Ishikawa (cell line): ENCODE measurements around the gene ARG1.

ENCODE experiments used
- CEBPB ChIP-seq: IDR thresholded peaks from 2 replicates; pipeline ENCODE4 v1.6.1; 2012
- CREB1 ChIP-seq: IDR thresholded peaks from 2 replicates; pipeline ENCODE4 v1.6.1; 2012; ENCODE audit warnings: low read depth
- EGR1 ChIP-seq: IDR thresholded peaks from 2 replicates; pipeline ENCODE4 v1.6.1; 2012
- EP300 ChIP-seq: IDR thresholded peaks from 2 replicates; pipeline ENCODE4 v1.6.1; 2012; ENCODE audit warnings: borderline replicate concordance
- RAD21 ChIP-seq: IDR thresholded peaks from 2 replicates; pipeline ENCODE4 v1.6.1; 2012; ENCODE audit warnings: low read depth
- TAF1 ChIP-seq: IDR thresholded peaks from 2 replicates; pipeline ENCODE4 v1.6.1; 2012; ENCODE audit warnings: low read depth, mild to moderate bottlenecking
- TCF12 ChIP-seq: IDR thresholded peaks from 2 replicates; pipeline ENCODE4 v1.6.1; 2012; ENCODE audit warnings: low read depth
- TEAD4 ChIP-seq: IDR thresholded peaks from 2 replicates; pipeline ENCODE4 v1.6.1; 2012
- YY1 ChIP-seq: IDR thresholded peaks from 2 replicates; pipeline ENCODE4 v1.6.1; 2012; ENCODE audit warnings: low read depth
- TF ChIP-seq, protein P1 (sequence below): IDR thresholded peaks from 2 replicates; pipeline ENCODE4 v1.6.1; 2012
- TF ChIP-seq, protein P2 (sequence below): IDR thresholded peaks from 2 replicates; pipeline ENCODE4 v1.6.1; 2012; ENCODE audit warnings: low read depth, mild to moderate bottlenecking

DNA sequence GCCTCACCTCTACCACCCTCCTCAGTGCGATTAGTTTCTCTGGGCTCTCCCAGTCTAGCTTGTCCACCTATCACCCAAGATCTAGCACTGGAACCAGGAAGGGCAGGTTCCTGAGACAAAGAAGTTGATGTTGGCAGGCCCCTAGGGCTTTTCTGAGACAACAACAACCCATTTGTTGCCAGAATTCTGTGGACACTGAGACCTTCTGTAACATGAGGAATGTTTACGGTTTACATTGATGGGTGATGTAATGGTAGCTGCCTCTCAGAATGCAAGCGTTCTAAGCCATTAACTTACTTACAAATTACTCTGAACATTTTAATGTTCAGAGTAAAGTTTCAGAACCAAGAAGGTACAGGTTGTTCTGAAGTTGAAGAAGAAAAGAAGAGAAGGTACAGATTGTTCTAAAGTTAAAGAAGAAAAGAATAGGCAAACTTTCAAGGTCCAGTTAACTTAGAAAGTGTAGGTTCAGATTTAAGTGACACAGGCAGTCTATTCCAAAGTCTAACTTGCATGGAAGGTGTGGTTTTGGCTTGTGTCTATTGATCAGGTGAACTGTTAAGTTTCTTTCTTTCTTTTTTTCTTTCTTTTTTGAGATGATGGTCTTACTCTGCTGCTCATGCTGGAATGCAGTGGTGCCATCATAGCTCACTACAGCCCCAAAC is 58.7 kb downstream of the ARG1 start:
- TF ChIP-seq TCF12 (no peak), RAD21 (no peak), CREB1 (no peak), TAF1 (no peak), CEBPB (no peak), EGR1 (no peak), EP300 (no peak), TEAD4 (no peak), YY1 (no peak)
- TF ChIP-seq, protein P1, sequence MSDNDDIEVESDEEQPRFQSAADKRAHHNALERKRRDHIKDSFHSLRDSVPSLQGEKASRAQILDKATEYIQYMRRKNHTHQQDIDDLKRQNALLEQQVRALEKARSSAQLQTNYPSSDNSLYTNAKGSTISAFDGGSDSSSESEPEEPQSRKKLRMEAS = no peak
- TF ChIP-seq, protein P2, sequence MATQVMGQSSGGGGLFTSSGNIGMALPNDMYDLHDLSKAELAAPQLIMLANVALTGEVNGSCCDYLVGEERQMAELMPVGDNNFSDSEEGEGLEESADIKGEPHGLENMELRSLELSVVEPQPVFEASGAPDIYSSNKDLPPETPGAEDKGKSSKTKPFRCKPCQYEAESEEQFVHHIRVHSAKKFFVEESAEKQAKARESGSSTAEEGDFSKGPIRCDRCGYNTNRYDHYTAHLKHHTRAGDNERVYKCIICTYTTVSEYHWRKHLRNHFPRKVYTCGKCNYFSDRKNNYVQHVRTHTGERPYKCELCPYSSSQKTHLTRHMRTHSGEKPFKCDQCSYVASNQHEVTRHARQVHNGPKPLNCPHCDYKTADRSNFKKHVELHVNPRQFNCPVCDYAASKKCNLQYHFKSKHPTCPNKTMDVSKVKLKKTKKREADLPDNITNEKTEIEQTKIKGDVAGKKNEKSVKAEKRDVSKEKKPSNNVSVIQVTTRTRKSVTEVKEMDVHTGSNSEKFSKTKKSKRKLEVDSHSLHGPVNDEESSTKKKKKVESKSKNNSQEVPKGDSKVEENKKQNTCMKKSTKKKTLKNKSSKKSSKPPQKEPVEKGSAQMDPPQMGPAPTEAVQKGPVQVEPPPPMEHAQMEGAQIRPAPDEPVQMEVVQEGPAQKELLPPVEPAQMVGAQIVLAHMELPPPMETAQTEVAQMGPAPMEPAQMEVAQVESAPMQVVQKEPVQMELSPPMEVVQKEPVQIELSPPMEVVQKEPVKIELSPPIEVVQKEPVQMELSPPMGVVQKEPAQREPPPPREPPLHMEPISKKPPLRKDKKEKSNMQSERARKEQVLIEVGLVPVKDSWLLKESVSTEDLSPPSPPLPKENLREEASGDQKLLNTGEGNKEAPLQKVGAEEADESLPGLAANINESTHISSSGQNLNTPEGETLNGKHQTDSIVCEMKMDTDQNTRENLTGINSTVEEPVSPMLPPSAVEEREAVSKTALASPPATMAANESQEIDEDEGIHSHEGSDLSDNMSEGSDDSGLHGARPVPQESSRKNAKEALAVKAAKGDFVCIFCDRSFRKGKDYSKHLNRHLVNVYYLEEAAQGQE = no peak
